Naive thymus-derived CD4-positive, alpha-beta T cell (primary cell): ENCODE results near the gene PAGE3. TPM values are rescaled to one million over a fixed set of nuclear protein-coding genes. Genes with fewer than 3 reads are reported as not detected.

Experiments used
- ATAC-seq: fragments of 150-1000 bp; cut with Tn5 transposase; 2 replicates; pipeline ENCODE4 v1.10.0; 2021; ENCODE audit warnings: mild to moderate bottlenecking, moderate library complexity
- CTCF ChIA-PET: fragments of 350-600 bp; sonication (Branson Sonifier 250); formaldehyde crosslinking; loops from one replicate; lab custom pipeline; 2021; ENCODE audit warnings: antibody characterized with exemption; lab: Charles Lee
- POLR2A ChIA-PET: fragments of 350-600 bp; sonication (Branson Sonifier 250); formaldehyde crosslinking; loops from one replicate; lab custom pipeline; 2021; ENCODE audit warnings: antibody characterized with exemption, inconsistent platforms; lab: Charles Lee
- DNase-seq, 9 donors: peaks; one replicate each; pipeline versions ENCODE4 v3.0.0 to v3.0.0-alpha.2; 2020 to 2022; ENCODE audit warnings: mixed read lengths in 1 of 9
- H3K27ac ChIP-seq: one replicate; pipeline ENCODE4 v1.7.0; 2013; ENCODE audit warnings: mild to moderate bottlenecking, low read depth, low read length, moderate library complexity
- H3K27me3 ChIP-seq, 2 donors: one replicate each; pipeline ENCODE4 v1.7.0; 2013; ENCODE audit warnings: low read length in 2 of 2, mild to moderate bottlenecking in 2 of 2, moderate library complexity in 2 of 2; ENCODE audit not compliant: control insufficient read depth in 2 of 2, insufficient read depth in 2 of 2
- H3K36me3 ChIP-seq, 3 experiments: 1 replicate in 2 of 3; 2 replicates in 1 of 3; pipeline ENCODE4 v1.7.0; 2013; ENCODE audit warnings: low read length in 3 of 3, mild to moderate bottlenecking in 3 of 3, moderate library complexity in 1 of 3; ENCODE audit not compliant: insufficient read depth in 3 of 3, control insufficient read depth in 2 of 3
- H3K4me1 ChIP-seq, 2 donors: one replicate each; pipeline ENCODE4 v1.7.0; 2013; ENCODE audit warnings: low read length in 2 of 2, mild to moderate bottlenecking in 2 of 2, moderate library complexity in 1 of 2; ENCODE audit not compliant: control insufficient read depth in 2 of 2, insufficient read depth in 2 of 2
- H3K4me3 ChIP-seq: 2 replicates; pipeline ENCODE4 v1.7.0; 2013; ENCODE audit warnings: mild to moderate bottlenecking, low read length
- H3K9me3 ChIP-seq, 3 experiments: 1 replicate in 2 of 3; 2 replicates in 1 of 3; pipeline ENCODE4 v1.7.0; 2013; ENCODE audit warnings: low read length in 3 of 3; ENCODE audit not compliant: control insufficient read depth in 2 of 3
- H3K27ac Mint-ChIP-seq, 9 donors: one replicate each; pipeline ENCODE4 v1.8.0; 2020 to 2022; ENCODE audit warnings: mixed read lengths in 9 of 9, mild to moderate bottlenecking in 8 of 9, moderate library complexity in 5 of 9, inconsistent platforms in 2 of 9
- H3K27me3 Mint-ChIP-seq, 5 donors: one replicate each; pipeline ENCODE4 v1.8.0; 2021 to 2022; ENCODE audit warnings: mixed read lengths in 5 of 5, mild to moderate bottlenecking in 1 of 5
- H3K36me3 Mint-ChIP-seq, 5 donors: one replicate each; pipeline ENCODE4 v1.8.0; 2020 to 2022; ENCODE audit warnings: mixed read lengths in 5 of 5, mild to moderate bottlenecking in 3 of 5, inconsistent platforms in 1 of 5
- H3K4me1 Mint-ChIP-seq, 7 donors: one replicate each; pipeline ENCODE4 v1.8.0; 2020 to 2022; ENCODE audit warnings: mixed read lengths in 7 of 7, mild to moderate bottlenecking in 3 of 7, inconsistent platforms in 1 of 7
- H3K4me3 Mint-ChIP-seq, 10 donors: one replicate each; pipeline ENCODE4 v1.8.0; 2020 to 2022; ENCODE audit warnings: mild to moderate bottlenecking in 10 of 10, mixed read lengths in 10 of 10, moderate library complexity in 6 of 10, inconsistent platforms in 2 of 10
- H3K9me3 Mint-ChIP-seq, 11 donors: one replicate each; pipeline ENCODE4 v1.8.0; 2020 to 2022; ENCODE audit warnings: mixed read lengths in 11 of 11, mild to moderate bottlenecking in 4 of 11, inconsistent platforms in 1 of 11, moderate library complexity in 1 of 11
- intact Hi-C, 2 donors: fragments of 100-400 bp; cut with micrococcal nuclease; formaldehyde crosslinking; loops; one replicate each; pipeline ENCODE4 v1.15.1; 2023
- polyA plus RNA-seq, 2 donors: library from polyadenylated mRNA; unstranded; fragments of 300-500 nt; fragmentation: Illumina TruSeq; gene quantifications; one replicate each; pipeline ENCODE4 v1.2.3, GENCODE V29; 2021
- total RNA-seq, 6 experiments: library from RNA in 5 of 6; stranded (reverse) in 5 of 6; gene quantifications; 1 replicate in 5 of 6; 2 replicates in 1 of 6; pipeline ENCODE4 v1.2.3 and lab custom pipeline; 2021 to 2026

The PAGE3 gene, protein sequence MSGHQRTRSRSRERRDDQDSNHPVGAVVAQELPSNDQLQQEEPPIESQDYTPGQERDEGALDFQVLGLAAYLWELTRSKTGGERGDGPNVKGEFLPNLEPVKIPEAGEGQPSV
- not detected for total RNA-seq
- not detected for polyA plus RNA-seq
- total RNA-seq (lab: John Stamatoyannopoulos, UW) = not detected

DNA sequence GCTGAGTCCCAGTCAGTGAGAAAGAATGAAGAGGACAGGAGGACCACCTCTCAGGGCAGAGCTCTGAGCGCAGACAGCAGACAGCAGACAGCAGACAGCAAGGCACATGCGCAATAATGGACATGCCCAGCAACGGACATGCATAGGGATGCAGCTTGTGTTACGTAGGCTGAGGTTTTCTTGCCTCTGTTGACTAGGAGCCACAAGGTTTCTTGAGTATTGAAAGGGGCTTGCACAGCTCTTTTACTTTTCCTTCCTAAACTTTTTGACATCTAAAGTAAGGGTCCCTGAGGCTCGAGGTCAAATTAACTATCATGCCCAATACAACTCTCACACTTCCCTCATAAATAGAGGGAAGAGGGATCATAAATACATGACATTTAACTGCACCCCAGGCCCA lies at the start of gene PAGE3:
Gene PAGE3 (minus strand): TSS at position 101 of the 400 bp plus-strand sequence. CDS start 1,013 bp downstream, outside the sequence.
- intact Hi-C loops = no loop called here
- Histone ChIP-seq H3K4me3 (no peak within 1 kb of the TSS), H3K9me3 (no peaks in the 10 kb centered on the region), H3K4me1 (no peaks in the 10 kb centered on the region), H3K27me3 (no peaks in the 10 kb centered on the region), H3K36me3 (no peaks in the 10 kb centered on the region), H3K27ac (no peak within 1 kb of the TSS)
- Mint-ChIP-seq H3K27ac (no peak within 1 kb of the TSS), H3K36me3 (no peaks in the 10 kb centered on the region), H3K4me1 (no peaks in the 10 kb centered on the region), H3K4me3 (no peak within 1 kb of the TSS), H3K9me3 (no peaks in the 10 kb centered on the region), H3K27me3 (no peaks in the 10 kb centered on the region)
- POLR2A ChIA-PET = no interaction called here
- no peak for DNase-seq
- no peak for ATAC-seq
- CTCF ChIA-PET = no interaction called here

DNA sequence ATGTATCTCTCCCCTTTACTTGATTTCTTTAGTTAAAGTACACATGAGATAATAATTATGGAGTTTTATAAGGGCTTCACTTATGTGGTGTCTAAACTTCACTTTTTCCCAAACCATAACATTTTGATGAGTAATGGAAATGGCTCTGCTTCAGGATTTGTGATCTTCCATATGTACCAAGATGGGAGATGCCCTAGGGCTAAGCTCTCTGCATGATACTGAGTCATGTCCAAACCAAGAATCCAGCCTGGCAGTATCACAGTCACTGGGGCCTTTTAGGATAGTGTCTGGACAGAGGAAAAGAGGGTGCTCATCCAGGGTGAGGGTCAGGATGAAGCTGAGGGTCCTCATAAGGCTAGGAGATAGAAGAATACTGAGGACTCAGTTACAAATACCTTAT lies 47.9 kb upstream of the PAGE3 start:
- intact Hi-C loops = no loop called here
- peaks cover 0 to 4% (median 0%) of the 10 kb centered on the region in 5 donors for H3K27me3 Mint-ChIP-seq
- no peaks in the 10 kb centered on the region for H3K36me3 Mint-ChIP-seq
- H3K4me3 ChIP-seq = no peak overlapping the region
- CTCF ChIA-PET = no interaction called here
- H3K36me3 ChIP-seq = no peaks in the 10 kb centered on the region
- no peaks in the 10 kb centered on the region for H3K4me1 ChIP-seq
- H3K27ac ChIP-seq = no peak overlapping the region
- peaks cover 0 to 7% (median 0%) of the 10 kb centered on the region in 11 donors for H3K9me3 Mint-ChIP-seq
- H3K4me1 Mint-ChIP-seq = no peaks in the 10 kb centered on the region
- ATAC-seq (no peak), DNase-seq (no peak)
- POLR2A ChIA-PET = no interaction called here
- H3K27ac Mint-ChIP-seq = no peak overlapping the region
- no peaks in the 10 kb centered on the region for H3K27me3 ChIP-seq
- H3K9me3 ChIP-seq = no peaks in the 10 kb centered on the region
- no peak overlapping the region for H3K4me3 Mint-ChIP-seq

DNA sequence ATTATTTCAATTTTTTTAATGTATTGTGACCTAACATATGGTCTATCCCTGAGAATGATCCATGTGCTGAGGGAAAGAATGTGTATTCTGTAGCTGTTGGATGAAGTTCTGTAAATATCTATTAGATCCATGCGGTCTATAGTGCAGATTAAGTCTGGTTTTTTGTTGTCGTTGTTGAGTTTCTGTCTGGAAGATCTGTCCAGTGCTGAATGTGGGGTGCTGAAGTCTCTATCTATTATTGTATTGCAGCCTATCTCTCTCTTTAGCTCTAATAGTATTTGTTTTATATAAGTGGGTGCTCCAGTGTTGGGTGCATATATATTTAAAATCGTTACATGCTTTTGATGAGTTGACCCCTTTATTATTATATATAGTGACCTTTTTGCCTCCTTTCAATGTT lies 26.2 kb upstream of the PAGE3 start:
- Histone ChIP-seq H3K36me3 (no peaks in the 10 kb centered on the region), H3K27ac (no peak overlapping the region), H3K4me1 (no peaks in the 10 kb centered on the region), H3K27me3 (no peaks in the 10 kb centered on the region), H3K4me3 (no peak overlapping the region), H3K9me3 (no peaks in the 10 kb centered on the region)
- Mint-ChIP-seq H3K36me3 (no peaks in the 10 kb centered on the region), H3K9me3 (peaks cover 0 to 11% (median 0%) of the 10 kb centered on the region in 11 donors), H3K4me1 (peaks cover 0 to 2% (median 0%) of the 10 kb centered on the region in 7 donors), H3K27me3 (no peaks in the 10 kb centered on the region), H3K27ac (no peak overlapping the region), H3K4me3 (no peak overlapping the region)
- ChIA-PET POLR2A (no interaction called here), CTCF (no interaction called here)
- intact Hi-C loops = no loop called here
- no peak for ATAC-seq
- no peak for DNase-seq

DNA sequence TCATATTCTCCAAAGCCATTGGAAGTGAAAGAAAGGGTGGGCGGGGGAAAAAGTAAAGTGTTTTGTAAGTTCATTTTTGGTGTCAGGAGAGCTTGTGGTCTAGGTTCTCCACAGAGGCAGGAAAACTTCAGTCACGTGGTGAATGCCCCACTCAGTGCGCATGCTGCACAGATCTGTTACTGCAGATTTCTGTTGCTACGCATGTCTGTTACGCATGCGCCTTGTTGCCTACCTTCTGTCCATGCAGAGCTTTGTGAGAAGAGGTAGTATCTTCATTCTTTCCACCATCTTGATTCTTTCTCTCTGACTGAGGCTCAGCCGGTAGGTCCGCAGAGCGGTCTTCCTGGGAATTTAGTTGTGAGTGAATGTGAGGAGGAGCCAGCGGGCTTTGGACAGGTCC lies 15.1 kb upstream of the PAGE3 start:
- POLR2A ChIA-PET = no interaction called here
- CTCF ChIA-PET = no interaction called here

DNA sequence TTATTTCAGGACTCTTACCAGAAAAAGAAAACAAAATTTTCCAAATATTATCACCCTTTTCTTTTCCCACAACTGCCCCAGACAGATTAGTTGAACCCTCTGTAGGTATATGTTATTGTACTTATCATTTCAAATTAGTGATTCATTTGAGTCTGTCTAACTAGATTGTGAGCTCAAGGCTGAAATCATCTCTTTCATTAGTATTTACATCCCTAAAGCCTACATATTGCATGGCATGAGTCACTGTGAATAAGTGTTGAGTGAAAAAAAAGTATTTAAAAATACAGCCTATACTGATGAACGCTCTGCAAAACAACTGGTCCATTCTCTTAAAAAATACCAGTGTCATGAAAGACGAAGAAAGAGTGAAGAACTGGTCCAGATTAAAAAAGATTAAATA lies 3.9 kb downstream of the PAGE3 start:
- ATAC-seq (no peak), DNase-seq (no peak)
- no peaks in the 10 kb centered on the region for H3K36me3 ChIP-seq
- ChIA-PET POLR2A (interaction anchor here (0.5 kb wide), 1 partner anchor 452 kb away, joined by 3 read pairs; no protein-coding TSS in a partner anchor), CTCF (no interaction called here)
- H3K4me3 ChIP-seq = no peak overlapping the region
- H3K36me3 Mint-ChIP-seq = no peaks in the 10 kb centered on the region
- H3K4me1 ChIP-seq = no peaks in the 10 kb centered on the region
- no peaks in the 10 kb centered on the region for H3K4me1 Mint-ChIP-seq
- H3K9me3 ChIP-seq = no peaks in the 10 kb centered on the region
- H3K27me3 Mint-ChIP-seq = peaks cover 0 to 3% (median 0%) of the 10 kb centered on the region in 5 donors
- no peak overlapping the region for H3K27ac ChIP-seq
- no peak overlapping the region for H3K4me3 Mint-ChIP-seq
- H3K27me3 ChIP-seq = no peaks in the 10 kb centered on the region
- H3K27ac Mint-ChIP-seq = no peak overlapping the region
- intact Hi-C loops = no loop called here
- H3K9me3 Mint-ChIP-seq = no peaks in the 10 kb centered on the region

More for the DNA sequence above, 15.1 kb upstream of the PAGE3 start:
- no peaks in the 10 kb centered on the region for H3K9me3 ChIP-seq
- peaks cover 0 to 3% (median 0%) of the 10 kb centered on the region in 5 donors for H3K27me3 Mint-ChIP-seq
- intact Hi-C loops = no loop called here
- no peak overlapping the region for H3K4me3 ChIP-seq
- H3K4me1 ChIP-seq = no peaks in the 10 kb centered on the region
- no peak overlapping the region for H3K27ac Mint-ChIP-seq
- no peaks in the 10 kb centered on the region for H3K36me3 ChIP-seq
- no peak overlapping the region for H3K27ac ChIP-seq
- no peaks in the 10 kb centered on the region for H3K27me3 ChIP-seq
- ATAC-seq (no peak), DNase-seq (no peak)
- peaks cover 0 to 3% (median 0%) of the 10 kb centered on the region in 11 donors for H3K9me3 Mint-ChIP-seq
- no peak overlapping the region for H3K4me3 Mint-ChIP-seq
- no peaks in the 10 kb centered on the region for H3K36me3 Mint-ChIP-seq
- H3K4me1 Mint-ChIP-seq = peaks cover 0 to 2% (median 0%) of the 10 kb centered on the region in 7 donors

DNA sequence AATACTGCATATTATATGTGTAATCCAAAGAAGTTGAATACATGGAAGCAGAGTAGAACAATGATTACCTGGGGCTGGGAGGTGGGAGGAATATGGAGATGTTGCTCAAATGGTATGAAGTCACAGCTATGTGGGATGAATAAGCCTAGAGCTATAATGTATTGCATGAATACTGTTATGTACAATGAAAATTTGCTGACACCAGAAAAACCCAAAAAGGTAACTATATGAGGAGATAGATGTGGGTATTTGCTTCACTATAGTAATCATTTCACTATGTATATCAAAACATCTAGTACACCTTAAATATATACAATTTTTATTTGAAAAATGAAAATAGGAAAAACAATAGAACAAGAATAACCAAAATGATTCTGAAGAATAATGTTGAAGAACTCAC lies 11.2 kb downstream of the PAGE3 start:
- H3K36me3 Mint-ChIP-seq = no peaks in the 10 kb centered on the region
- no peak for ATAC-seq
- DNase-seq = no peak
- no peak overlapping the region for H3K27ac ChIP-seq
- ChIA-PET POLR2A (no interaction called here), CTCF (no interaction called here)
- no peak overlapping the region for H3K4me3 ChIP-seq
- H3K9me3 ChIP-seq = no peaks in the 10 kb centered on the region
- H3K27ac Mint-ChIP-seq = no peak overlapping the region
- peaks cover 0 to 6% (median 0%) of the 10 kb centered on the region in 11 donors for H3K9me3 Mint-ChIP-seq
- no peak overlapping the region for H3K4me3 Mint-ChIP-seq
- no peaks in the 10 kb centered on the region for H3K36me3 ChIP-seq
- no peaks in the 10 kb centered on the region for H3K4me1 ChIP-seq
- no peaks in the 10 kb centered on the region for H3K27me3 ChIP-seq
- H3K4me1 Mint-ChIP-seq = peaks cover 0 to 2% (median 0%) of the 10 kb centered on the region in 7 donors
- H3K27me3 Mint-ChIP-seq = no peaks in the 10 kb centered on the region
- intact Hi-C loops = no loop called here

DNA sequence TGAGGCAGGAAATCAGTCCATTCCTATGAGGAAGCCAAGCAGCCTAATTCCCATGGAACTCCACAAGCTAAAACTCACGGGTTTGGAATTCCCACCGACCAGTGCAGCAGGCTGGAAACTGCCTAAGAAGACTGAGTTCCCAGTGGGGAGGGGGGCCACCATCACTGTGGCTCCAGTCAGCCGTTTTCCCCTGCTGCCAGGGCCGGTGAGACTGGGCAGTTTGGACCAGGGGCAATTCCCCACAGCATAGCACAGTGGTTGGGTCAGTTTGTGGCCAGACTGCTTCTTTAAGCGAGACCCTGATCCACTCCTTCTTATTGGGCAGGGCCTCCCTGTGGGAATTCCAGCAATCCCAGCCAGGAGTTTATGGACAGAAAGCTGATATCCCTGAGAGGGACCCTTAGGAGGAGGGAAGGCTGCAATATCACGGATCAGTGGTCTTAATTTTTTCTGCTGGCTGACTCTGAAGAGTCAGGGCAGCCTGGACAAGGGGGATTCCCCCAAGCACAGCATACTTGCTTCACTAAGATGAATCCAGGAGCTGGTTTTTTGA lies 23.9 kb downstream of the PAGE3 start:
- Mint-ChIP-seq H3K4me1 (no peaks in the 10 kb centered on the region), H3K36me3 (peaks cover 0 to 7% (median 0%) of the 10 kb centered on the region in 5 donors), H3K27ac (no peak overlapping the region), H3K9me3 (peaks cover 0 to 12% (median 4%) of the 10 kb centered on the region in 11 donors), H3K4me3 (no peak overlapping the region), H3K27me3 (peaks cover 0 to 14% (median 3%) of the 10 kb centered on the region in 5 donors)
- ChIA-PET CTCF (no interaction called here), POLR2A (no interaction called here)
- intact Hi-C loops = no loop called here
- no peaks in the 10 kb centered on the region for H3K9me3 ChIP-seq
- H3K27me3 ChIP-seq = no peaks in the 10 kb centered on the region
- H3K27ac ChIP-seq = no peak overlapping the region
- H3K4me1 ChIP-seq = no peaks in the 10 kb centered on the region
- H3K36me3 ChIP-seq = no peaks in the 10 kb centered on the region
- ATAC-seq (no peak), DNase-seq (no peak)
- H3K4me3 ChIP-seq = no peak overlapping the region
